GM12864 (cell line): ENCODE data around the gene HJV.

ENCODE experiments used
- DNase-seq: peaks from one replicate; pipeline ENCODE4 v3.0.0-alpha.2; 2011; ENCODE audit warnings: low read depth
- H3K4me3 ChIP-seq: 2 replicates; pipeline ENCODE4 v1.5.1; 2011; ENCODE audit warnings: mild to moderate bottlenecking, low read depth, low read length, control low read depth
- TF ChIP-seq, protein P1 (sequence below): IDR thresholded peaks from 2 replicates; pipeline ENCODE4 v1.5.1; 2011; ENCODE audit warnings: low read depth, mild to moderate bottlenecking, moderate library complexity, low read length, control low read depth, inconsistent platforms; ENCODE audit errors: missing control alignments

Gene HJV

DNA sequence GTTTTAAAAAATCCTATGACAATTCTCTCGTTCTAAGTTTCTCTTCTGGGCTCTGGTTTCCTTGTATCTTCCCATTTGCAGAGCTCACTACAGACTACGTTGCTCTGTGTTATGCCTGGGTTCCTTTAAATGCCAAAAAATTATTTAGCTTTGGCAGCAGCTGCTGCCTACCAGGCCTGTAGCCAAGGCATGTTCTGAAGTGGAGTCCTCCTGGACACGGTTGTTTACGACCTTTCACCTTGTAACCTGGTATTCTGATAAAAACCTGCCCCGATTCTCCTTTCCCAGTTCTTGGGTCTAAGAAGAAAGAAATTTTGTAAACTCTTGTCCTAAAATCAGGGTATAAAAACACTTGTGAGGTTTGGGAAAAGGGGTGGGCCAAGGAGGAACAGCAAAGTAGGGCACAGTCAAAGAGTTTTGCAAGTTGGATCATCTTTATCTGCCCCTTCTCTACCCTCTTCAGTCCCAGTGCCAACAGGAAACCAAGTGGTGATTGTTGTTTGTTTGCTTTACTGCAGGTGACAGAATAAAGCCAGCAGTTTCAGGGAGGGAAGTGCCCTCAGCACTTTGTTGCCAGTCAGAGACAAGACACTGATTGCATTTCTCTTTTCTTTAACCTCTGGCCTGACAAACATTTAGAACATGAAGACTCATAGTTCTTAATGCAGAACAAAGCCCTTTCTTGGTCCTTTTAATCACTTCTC lies 22.1 kb downstream of the HJV start:
- no peak overlapping the region for H3K4me3 ChIP-seq

GRCh38 chr1:145997718-145998023 lies 23.9 kb downstream of the HJV start:
- no peak for DNase-seq
- no peak overlapping the region for H3K4me3 ChIP-seq
- TF ChIP-seq, protein P1, sequence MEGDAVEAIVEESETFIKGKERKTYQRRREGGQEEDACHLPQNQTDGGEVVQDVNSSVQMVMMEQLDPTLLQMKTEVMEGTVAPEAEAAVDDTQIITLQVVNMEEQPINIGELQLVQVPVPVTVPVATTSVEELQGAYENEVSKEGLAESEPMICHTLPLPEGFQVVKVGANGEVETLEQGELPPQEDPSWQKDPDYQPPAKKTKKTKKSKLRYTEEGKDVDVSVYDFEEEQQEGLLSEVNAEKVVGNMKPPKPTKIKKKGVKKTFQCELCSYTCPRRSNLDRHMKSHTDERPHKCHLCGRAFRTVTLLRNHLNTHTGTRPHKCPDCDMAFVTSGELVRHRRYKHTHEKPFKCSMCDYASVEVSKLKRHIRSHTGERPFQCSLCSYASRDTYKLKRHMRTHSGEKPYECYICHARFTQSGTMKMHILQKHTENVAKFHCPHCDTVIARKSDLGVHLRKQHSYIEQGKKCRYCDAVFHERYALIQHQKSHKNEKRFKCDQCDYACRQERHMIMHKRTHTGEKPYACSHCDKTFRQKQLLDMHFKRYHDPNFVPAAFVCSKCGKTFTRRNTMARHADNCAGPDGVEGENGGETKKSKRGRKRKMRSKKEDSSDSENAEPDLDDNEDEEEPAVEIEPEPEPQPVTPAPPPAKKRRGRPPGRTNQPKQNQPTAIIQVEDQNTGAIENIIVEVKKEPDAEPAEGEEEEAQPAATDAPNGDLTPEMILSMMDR: no peak

More for the DNA sequence above, 22.1 kb downstream of the HJV start:
- TF ChIP-seq, protein P1: no peak
- no peak for DNase-seq

- TF ChIP-seq, protein P1: no peak
- peak overlapping the region; percentile 96 for H3K4me3 ChIP-seq
- DNase-seq: no peak
Measured at GRCh38 chr1:145997016-145997717, 24.4 kb downstream of the HJV start.

DNA sequence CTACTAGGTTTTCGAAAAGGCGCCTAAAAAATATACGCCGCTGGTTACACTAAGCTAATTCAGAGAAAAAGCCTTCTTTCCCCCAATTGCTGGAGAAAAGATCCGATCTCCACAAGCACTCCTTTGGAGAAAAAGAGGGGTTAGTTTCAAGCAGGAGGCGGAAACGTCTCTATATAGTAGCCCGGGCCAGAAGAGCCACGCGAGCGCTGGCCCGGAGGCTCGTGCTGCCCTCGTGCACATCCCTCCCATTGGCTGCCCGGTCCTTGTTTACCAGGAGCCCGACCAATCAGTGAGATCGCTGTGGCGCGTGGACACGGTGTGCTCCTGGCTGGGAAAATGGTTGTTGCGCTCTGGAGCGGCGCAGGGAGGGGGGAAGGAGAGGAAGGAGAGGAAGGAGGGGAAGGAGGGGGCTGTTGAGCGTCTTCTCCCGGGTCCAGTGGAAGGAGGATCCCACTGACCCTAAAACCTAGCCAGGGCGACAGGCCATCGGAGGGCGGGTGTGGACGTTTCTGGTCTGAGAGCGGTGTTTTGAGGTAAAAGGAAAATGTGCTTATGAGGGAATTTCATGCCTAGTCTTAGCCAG lies 25.0 kb downstream of the HJV start, which contains the start of gene TXNIP:
Gene TXNIP, minus strand, starts transcription at position 147 of the 583 bp plus-strand sequence. CDS start 313 bp downstream, outside the sequence.
- DNase-seq: peak; percentile 83
- TF ChIP-seq, protein P1: no peak
- H3K4me3 ChIP-seq: peak within 1 kb of the TSS; percentile 96

DNA sequence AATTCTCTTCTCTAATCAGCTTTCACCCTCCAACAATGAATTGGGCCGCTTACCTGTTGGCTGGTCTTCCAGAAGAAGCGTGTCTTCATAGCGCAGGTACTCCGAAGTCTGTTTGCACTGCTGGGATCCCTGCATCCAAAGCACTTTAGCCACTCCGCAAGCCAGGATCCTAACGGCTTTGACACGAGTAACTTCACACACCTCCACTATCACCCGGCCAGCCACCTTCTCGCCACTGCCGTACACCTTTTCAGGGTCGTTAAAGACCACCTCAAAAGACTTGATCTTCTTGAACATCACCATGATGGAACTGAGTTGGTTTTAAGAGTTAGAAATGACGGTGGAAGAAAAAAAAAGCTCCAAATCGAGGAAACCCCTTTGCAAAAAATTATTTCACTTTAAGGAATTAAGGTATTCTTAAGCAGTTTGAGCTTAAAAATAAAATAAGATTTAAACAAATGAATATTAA lies 25.5 kb downstream of the HJV start:
- DNase-seq: no peak
- TF ChIP-seq, protein P1: no peak
- peak overlapping the region; percentile 96 for H3K4me3 ChIP-seq

DNA sequence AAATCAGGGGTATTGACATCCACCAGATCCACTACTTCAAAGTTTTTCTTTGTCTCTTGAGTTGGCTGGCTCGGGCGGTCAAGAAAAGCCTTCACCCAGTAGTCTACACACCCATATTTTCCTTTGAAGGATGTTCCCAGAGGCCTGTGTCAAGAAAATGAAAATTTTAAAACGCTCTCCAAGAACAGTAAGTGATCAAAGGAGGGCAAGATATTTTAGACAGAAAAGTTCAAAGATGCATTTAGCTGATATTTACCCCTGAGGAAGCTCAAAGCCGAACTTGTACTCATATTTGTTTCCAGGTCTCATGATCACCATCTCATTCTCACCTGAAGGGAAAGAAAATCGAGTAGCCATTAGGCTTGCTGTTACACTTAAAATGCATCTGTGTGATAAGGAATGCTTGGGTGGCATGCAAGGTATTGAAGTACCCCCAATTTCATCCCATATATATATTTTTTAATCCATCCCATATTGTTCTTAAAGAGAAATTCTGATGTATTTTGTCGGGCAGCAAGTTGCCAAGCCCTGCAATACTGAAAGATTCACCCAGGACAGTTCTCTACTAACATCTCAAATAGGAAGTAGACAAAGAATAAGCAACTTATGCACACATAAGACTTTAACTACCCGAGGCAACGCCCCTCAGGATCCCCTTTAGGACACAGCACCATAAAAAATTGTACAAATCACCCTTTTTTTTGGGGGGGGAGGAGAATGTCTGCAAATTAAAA lies 26.2 kb downstream of the HJV start:
- DNase-seq: no peak
- TF ChIP-seq, protein P1: no peak
- H3K4me3 ChIP-seq: peak overlapping the region; percentile 96
